ENCODE results near the gene AUTS2.
"Not testable (repeated sequence)": the region's sequence is repeated elsewhere in the genome, so short reads cannot be mapped to it uniquely, and the experiment has no call there.

AUTS2 gene

DNA sequence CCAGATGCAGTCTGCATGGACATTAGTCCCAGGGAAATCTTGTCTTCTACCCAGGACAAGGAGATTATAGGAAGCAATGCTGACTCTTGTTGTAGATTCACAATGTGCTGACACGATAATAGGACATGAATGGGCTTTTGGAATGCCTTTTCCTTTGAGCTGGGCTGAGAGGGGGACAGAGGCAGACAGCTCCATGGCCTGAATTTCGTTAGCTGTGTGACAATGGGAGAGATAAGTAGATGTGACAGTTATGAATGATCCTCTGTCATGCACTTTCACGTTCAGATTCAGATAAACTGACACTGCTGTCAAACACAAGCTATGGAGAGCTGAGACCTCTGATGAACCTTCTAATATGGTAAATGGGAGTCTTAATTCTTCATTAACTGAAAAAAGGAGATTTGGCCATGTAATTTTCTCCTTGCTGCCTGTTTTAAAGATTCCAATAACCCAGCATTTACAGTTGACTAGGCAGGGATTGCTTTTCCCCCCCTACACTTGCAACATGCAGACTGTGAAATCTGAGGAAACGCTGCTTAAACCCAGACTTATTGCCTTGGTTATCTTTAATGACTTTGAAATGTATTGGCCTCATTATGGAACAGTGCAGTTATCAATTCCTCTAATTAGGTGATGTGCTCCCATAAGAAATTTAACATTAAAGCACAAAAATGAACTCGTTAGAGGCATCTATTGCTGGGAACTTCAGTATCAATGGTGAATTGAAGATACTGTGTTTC lies 669.3 kb downstream of the AUTS2 start:
- no peak for DNase-seq

DNA sequence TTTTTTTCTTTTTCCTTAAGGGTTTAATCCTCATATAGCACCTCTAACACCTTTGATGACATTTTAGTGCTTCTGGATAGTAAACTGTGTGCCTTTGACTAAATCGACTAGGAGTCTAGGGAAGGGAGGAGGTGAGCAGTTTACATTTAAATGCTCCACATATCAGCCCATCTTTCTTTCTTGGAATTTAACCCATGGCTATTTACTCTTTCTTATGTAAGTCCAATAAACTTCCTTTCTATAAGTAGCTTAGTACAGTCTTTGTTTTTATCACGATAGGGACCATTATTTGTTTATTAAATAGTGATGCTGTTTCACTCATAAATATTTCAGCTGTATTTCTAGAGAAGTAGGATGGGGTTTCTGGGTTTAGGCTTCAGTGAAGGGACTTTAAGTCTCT lies 669.9 kb downstream of the AUTS2 start:
- DNase-seq, result no peak

DNA sequence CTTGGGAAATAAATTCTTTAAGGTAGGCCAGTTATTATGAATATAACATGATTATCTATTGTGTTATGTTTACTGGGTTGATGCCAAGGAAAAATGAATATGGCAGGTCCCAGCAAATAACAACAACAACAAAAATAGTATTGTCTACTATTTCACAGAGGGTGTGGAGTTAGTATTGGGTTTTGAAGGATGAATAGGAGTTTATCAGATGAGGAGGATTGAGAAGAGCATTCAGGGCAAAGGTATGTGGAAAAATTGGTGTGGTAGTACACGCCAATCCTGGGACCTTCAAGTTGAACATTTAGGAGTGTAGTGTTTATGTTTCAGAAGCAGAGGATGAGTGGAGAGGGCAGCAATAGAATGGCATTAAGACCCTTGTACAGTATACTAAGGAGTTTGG lies 671.9 kb downstream of the AUTS2 start:
- DNase-seq, result no peak

DNA sequence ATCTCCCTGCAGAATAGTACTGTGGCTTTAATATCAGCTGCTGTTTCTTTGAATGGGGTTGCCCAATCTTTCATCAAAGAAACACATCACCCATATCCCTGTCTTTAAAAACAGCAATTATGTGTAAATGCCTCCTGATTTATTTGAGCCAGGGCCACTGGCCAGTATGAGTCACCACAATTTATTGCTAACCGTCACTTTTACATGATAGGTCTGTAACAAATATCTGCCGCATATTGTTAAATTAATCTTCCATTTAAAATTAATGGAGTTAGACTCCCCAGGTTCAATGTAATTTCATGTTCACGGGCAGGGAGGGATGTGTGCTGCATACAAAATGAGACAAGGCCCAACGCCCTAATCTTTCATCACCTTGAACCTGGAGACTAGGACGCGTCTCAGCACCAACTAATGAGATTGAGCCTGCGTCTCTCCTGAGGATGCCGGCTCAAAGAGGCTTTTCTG lies 673.4 kb downstream of the AUTS2 start:
- DNase-seq, result no peak

DNA sequence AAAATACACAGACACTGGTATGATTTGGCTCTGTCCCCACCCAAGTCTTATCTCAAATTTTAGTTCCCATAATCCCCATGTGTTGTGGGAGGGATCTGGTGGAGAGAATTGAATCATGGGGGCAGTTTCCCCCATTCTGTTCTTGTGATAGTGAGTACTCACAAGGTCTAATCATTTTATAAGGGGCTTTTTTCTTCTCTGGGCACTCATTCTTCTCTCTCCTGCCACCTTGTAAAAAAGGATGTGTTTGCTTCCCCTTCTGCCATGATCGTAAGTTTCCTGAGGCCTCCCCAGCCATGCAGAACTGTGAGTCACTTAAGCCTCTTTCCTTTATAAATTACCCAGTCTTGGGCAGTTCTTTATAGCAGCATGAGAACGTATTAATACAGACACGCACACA lies 677.3 kb downstream of the AUTS2 start:
- DNase-seq, result not testable (repeated sequence)

DNA sequence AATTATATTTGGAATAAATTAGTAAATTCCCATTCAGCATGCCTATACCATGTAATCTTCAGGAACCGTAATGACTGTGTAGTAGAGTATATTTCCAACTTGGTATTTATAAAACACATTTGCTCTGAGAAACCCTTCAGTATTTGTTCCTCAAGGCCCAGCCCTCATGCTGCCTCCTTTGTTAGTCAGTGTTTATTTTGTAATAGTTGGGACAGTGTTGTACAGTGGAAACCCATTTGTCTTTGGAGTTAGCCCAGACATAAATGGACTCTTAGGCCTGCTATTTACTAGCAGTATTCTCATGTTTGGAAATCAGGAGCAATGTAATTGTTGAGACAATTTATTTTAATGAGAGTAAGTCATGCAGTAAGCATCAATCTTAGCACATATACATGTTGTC lies 686.9 kb downstream of the AUTS2 start:
- DNase-seq, result no peak

DNA sequence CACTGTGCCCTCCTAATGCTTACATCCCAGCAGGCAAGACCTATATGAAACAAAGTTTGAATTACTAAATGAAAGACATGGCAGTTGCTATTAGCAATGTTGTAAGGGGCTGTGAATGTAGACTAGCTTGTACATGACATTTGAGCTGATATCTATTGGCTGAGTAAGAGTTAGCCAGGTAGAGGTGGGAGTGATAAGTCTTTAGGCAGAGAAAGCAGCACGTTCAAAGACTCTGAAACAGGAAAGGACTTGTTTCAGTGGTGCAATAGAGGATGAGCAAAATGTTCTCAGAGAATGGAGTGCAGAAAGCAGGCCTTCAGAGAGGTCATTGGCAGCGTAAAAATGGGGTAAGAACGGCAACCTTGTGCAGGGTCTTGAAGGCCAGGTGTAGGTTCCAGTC lies 687.6 kb downstream of the AUTS2 start:
- no peak for DNase-seq

DNA sequence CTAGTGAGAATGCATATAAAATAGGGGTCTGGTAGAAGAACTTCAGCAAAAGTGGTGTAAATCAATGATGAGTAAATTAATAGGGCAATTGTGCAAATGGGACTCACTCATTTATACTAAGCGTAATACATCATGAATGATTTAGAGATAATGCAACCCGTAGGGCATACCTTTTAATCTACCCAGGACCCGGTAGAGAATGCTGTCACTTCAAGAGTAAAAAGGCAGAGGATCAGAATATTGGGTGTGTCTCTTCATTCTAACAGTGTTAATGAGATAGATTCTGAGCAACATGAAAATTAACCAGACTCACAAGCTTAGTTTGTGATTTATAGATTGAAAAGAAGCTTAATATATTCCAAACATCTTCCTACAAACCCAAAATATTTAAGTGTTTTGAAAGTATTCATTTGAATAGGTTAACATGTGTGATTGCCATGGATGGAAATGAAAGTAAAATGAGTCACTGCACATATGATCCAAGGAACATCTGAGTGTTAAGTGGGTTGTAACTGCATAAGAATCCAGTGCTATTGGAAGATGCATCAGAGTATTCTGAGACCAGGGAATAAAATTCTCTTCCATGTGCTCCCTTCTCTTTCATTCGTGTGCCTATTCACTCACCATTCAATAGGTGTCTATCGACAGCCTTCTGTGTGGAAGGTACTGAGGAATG lies 690.6 kb downstream of the AUTS2 start:
- DNase-seq, result no peak

DNA sequence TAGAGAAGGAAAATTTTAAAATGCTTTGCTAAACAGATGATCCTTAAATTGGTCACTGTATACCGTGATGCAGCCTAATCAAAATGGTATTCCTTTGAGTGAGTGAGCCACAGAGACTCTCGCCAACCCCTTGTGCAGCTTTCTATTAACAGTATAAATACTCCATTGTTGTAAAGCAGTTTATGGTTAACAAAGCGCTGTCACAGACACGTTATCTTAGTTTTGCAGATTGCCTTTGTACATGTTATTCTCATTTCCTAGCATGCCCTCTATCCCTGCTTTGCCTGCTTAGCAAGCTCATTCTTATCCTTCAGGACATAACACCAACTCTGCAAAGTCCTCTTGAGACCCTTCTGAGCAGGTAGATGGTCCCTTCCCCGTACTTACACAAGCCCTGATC lies 694.4 kb downstream of the AUTS2 start:
- DNase-seq, result no peak

DNA sequence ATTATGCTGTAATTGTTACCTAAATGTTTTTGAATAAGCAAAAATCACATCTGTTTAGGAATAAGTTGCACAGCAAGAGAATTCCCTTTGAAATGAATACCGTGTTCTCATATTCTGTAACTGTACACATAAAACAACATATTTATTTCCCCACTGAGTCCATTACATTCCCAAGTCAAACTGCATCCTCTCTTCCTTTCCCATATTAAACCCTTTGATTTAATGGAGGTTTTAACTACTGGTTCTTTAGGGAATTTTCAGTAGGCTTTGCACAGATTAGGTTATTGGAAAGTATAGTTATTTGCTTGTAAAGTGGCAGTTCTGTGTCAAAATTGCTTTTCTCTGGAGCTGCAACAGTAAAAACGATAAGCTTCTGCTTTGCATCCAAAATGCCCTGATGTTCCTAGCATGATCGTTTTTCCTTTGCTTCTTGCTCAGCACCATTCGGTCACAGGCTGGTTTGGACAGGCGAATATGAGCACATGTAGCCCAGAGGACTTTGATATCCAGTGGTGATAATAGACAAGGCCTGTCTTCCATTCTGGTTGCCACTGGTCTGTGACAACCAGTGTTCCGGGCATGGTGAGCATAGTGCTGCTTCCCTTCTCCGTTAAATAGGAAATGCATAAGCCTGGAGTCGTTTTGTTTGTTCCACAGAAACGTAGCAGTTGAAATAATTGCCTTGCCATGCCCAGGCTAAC lies 696.1 kb downstream of the AUTS2 start:
- DNase-seq, result no peak

DNA sequence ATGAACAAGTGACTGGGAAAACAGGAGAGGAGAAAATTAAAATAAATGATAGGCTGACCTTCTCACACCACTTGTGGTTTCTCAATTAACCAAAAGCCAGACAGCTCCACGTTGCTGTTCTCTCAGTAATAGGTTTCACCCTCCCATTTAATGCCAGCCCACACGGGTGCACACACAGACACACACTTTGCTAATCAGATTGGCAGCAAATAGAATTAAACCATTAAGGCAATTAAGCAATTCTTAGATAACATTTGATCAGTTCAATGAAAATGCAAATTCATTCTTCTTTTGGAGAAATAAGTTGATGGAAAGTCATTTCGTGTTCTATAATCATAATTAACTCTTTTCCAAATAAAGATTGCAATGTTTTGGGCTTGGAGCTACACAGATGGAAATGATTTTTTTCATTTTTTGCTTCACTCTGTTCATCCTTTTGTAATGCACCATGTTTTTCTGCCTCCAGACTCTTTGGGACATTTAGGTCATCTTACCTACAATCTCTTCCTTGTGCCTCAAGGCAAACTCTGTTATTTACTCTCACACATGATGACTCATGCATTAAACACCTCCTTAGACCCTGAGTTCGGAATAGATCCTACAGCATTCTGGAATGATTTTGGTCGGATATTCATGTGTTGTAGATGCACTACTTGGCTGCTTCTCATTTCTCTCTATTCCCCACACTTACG lies 700.7 kb downstream of the AUTS2 start:
- DNase-seq, result no peak

DNA sequence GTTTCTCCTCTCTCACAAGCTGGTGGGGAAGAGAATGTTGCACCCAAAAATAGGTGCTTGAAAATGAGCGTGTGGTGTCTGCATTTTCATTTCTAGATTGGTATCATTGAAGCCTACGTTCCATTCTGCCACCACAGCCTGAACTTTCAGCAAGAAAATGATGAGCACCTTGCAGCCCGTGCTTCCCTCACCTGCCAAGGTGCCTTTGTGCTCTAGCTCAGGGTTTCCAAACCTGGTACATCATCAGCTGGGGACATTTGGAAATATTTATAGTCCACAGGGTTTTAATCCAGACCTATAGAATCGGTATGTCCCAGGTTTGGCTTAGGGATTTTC lies 701.2 kb downstream of the AUTS2 start:
- no peak for DNase-seq

DNA sequence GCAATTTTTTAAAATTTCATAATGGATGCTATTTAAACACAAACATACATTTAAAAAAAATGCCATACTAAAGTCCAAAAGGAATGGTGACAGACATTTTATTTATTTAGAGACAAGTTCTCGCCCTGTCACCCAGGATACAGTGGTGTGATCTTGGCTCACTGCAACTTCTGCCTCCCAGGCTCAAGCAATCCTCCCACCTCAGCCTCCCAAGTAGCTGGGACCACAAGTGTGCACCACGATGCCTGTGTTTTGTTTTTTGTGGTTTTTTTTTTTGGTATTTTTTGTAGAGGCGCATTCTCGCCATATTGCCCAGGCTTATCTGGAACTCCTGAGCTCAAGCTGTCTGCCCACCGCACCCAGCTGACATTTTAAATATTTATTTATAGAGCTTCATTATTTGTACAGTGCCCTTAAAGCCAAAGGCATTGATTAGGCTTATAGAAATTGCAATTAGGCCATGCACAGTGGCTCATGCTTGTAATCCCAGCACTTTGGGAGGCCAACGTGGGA lies 703.5 kb downstream of the AUTS2 start:
- no peak for DNase-seq

DNA sequence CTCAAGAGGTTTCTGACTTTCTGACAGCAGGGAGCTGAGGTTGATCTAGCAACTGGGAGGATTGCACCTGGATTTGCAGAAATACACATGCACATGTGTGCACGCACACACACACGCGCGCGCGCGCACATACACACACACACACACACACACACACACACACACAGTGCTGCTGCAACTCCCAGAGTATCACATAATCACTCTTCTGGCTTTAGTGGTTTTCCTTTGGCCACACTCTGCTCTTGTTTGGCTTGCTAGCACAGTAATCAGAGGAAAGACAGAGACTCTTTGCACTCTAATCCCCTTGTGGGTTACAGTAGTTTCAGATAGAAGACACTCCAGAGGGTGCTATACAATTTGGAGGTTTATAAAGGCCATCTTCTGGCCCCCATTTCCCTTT lies 705.0 kb downstream of the AUTS2 start:
- DNase-seq, result no peak

DNA sequence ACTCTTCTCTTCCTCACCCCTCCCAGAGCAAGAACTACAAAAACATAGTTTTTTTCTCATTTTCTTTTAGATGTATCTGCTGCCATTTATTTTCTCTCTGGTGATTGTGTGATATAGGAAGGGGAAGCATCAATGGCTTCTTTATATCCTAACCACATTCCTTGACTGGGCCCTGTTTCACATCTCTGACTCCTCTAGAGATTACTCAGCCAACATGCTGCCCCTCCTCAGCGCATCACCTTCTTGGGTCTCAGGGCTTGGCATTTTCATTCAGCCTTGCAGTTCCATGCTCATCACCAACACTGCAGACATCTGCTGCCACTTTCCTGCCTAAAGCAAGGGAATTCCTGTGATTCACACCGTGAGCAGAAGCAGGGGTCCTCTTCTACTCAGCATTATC lies 705.5 kb downstream of the AUTS2 start:
- DNase-seq, result no peak

DNA sequence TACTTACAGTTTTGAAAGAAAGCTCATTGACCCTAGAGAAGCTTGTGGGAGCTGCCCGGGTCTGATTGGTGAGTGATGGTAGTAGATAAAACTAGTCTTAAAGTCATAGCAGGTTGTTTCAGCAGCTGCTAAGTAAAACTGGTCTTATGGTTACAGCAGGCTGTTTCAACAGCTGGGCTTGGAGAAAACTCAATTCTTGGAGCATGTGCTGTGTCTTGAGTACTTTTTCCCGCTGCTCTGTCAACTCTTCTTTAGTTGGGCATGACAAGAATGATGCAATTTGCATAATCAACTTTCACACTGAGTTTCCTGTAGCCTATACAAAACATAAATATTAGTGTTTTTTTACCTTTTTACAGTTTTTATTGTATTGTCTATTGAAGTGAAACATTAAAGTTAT lies 707.9 kb downstream of the AUTS2 start:
- no peak for DNase-seq

DNA sequence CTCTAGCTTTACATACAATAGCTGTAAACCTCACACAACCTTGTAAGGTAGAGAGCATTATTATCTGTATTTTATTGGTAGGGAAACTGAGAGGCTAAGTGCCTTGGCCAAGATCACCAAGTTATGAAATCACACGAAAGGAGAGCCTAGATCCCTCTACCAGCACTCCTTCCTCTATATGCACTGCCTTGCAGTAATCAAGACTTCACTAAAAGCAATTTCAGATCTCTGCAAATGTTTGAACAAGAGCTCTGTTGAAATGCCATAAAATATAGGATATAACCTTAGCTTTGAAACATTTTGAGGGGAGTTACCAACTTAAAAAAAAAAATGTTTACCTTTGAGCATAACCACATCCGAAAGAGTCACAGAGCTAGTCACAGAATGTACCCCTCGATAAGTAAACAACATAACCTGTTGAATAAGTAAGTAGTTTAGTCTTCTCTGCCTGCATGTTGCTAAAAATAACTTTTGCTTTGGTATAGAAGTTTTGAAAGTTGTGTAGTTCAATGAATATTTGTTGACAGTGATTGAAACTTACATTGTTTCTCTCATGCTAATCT lies 709.4 kb downstream of the AUTS2 start:
- no peak for DNase-seq

DNA sequence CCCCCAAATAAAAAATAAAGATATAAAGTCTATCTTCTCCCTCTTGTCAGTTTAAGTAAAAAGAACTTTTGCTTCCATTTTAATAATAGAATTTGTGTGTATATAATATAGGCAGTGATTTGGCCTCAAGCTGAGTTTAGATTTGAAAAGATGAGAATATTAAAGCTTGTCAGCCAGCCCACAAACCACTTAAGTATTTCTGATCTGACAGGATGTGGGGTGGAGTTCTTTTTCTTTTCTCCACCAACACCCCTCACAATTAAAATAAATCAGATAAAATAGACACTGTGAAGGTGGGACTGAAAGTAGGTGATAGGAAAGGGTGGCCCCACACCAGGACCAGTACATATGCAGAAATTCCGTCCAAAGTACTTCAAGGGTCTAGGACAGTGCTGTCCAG lies 714.1 kb downstream of the AUTS2 start:
- DNase-seq, result no peak

DNA sequence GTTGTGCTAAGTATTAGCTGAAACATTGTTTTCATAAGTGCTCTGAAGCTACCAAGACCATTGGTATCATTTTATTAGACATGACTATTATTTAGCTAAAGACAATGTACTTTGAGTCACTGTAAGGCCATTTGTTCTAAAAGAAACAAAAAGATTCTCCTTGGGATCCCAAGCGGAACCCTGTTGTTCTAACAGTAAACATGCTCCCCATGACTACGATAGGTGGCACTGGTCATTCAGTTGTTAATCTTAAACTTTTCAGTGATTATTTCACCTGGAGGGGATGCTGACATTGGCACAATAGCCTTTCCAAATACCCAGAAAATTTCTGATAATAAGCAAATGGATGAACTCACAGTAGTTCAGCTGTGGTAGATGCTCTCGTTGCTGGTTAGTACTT lies 715.0 kb downstream of the AUTS2 start:
- DNase-seq, result no peak

DNA sequence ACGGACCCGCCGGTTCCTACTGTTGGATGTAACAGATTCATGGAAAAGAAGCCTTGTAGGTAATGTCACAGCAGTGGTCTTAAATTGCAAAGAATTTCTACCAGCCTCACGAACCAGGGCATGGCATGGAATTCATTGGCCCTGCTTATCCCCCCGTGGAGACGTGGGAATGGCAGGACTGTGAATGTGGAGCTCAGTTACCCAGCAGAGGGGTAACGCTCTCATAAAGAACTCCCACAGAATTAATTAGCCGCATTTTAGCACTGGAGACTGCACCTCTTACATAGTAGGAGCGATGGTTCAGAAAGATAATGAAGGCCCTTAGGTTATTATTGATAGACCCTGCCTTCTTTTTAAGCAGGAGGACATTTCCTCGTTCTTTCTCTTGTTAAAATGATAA lies 715.4 kb downstream of the AUTS2 start:
- no peak for DNase-seq

DNA sequence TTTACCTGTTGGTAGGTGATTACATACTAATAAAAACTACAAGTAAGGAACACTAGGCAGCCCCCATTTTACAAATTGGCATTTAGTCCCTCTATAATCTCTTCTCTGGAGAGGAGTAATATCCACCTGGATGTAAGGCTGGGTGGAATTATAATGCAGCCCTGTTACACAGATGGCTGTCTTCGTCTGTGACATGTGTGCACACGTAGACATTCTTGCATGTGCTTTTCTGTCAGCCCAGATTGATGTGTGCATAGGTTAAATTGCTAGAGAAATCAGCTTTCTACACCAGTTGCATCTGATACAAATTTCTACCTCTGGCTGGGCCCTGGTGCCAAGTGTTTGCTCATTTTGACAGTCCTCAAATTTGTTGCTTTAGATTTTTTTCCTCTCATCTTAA lies 715.9 kb downstream of the AUTS2 start:
- DNase-seq, result no peak

DNA sequence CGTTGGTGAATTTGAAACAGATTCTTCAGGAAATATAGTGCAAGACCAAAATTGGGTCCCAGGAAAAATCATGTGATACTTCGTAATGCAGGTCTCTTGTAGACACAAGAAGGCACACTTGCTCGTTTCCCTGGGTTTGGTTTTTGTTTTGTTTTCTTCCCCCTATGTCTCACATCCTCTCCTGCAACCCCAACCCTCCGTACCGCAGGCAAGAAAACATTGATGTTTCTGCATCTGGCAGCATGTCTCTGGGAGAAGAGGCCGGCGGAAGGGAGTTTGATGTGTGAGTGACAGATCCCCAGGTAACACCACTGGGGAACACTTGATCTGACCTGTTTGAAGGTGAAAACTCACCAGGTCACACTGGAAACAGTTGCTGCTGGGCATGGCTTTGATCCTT lies 718.5 kb downstream of the AUTS2 start:
- no peak for DNase-seq

DNA sequence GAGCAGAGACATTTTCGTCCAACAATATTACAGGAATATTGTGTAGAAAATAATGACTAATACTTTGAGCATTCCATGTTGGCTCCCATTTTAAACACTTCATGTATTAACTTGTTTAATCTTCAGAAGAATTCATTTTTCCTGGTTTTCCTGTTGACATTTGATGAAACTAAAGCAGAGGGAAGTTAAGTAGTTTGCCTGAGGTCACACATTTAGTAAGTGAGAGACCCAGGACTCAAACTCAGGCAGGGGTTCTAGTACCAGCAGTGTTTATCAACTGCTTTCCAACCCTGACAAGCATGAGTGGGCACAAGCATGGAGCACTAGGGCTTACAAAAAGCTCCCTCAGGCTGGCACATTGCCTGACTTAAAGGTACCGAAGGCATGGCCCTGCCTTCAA lies 719.1 kb downstream of the AUTS2 start:
- no peak for DNase-seq
